K562 (cell line): Measurements from ENCODE around the gene DLGAP1. TPM values are rescaled to one million over a fixed set of nuclear protein-coding genes. Genes with fewer than 3 reads are reported as not detected.

Experiments used
- ATAC-seq: fragments of 200-7000 bp; cut with Tn5 transposase; 3 replicates; pipeline ENCODE4 v1.9.1; 2020; ENCODE audit warnings: moderate library complexity
- BruUV-seq: library from RNA; stranded (reverse); fragments of 400-500 nt; replicated peaks from 2 replicates; lab custom pipeline; 2021; lab: Mats Ljungman, UMichigan
- CTCF ChIA-PET: fragments of 300-600 bp; formaldehyde crosslinking; extraction: SDS; loops from one replicate; lab custom pipeline; 2021; ENCODE audit warnings: low intra/inter-chr PET ratio; lab: Yijun Ruan, JAX
- POLR2A ChIA-PET: fragments of 300-600, 350-650 bp; sonication (Branson Sonifier 250); formaldehyde crosslinking; extraction: SDS; loops from one replicate; lab custom pipeline; 2021; ENCODE audit warnings: antibody characterized with exemption, inconsistent platforms; lab: Yijun Ruan, JAX
- DNase-seq, 4 experiments: peaks; one replicate each; pipeline versions ENCODE4 v3.0.0 to v3.0.0-alpha.2; 2011 to 2018; ENCODE audit warnings: low spot score in 3 of 4, mixed read lengths in 3 of 4; ENCODE audit errors: extremely low read depth in 1 of 4
- FAIRE-seq: peaks from 2 replicates; lab custom pipeline; 2011; peaks lifted over from hg19 to GRCh38; lab: Jason Lieb, UNC
- H2AFZ ChIP-seq: 2 replicates; pipeline ENCODE4 v1.6.0; 2011; ENCODE audit warnings: low read depth, low read length, control low read depth, inconsistent platforms
- H3K27ac ChIP-seq: fragments of 200-600 bp; 3 replicates; pipeline ENCODE4 v1.8.0; 2011; ENCODE audit warnings: low read depth, mild to moderate bottlenecking, control low read depth, inconsistent platforms, low read length, moderate library complexity, mixed read lengths; ENCODE audit errors: extremely low read depth
- H3K27me3 ChIP-seq, 2 experiments: fragments of 300-600 bp in 1 of 2; 2 replicates in 1 of 2; 3 replicates in 1 of 2; pipeline versions ENCODE4 v1.6.0 to v1.8.0; 2011; ENCODE audit warnings: inconsistent platforms in 2 of 2, low read length in 2 of 2, mild to moderate bottlenecking in 1 of 2, mixed read lengths in 1 of 2, moderate library complexity in 1 of 2; ENCODE audit not compliant: control insufficient read depth in 2 of 2, insufficient read depth in 2 of 2
- H3K36me3 ChIP-seq: fragments of 300-600 bp; 3 replicates; pipeline ENCODE4 v1.8.0; 2011; ENCODE audit warnings: mild to moderate bottlenecking, low read length, inconsistent platforms; ENCODE audit not compliant: control insufficient read depth, insufficient read depth
- H3K4me1 ChIP-seq, 2 experiments: fragments of 200-600 bp in 1 of 2; replicated peaks in 1 of 2; 2 replicates in 1 of 2; 3 replicates in 1 of 2; pipeline versions ENCODE4 v1.5.1 to v1.8.0; 2011; ENCODE audit warnings: inconsistent platforms in 2 of 2, low read length in 2 of 2, mild to moderate bottlenecking in 1 of 2, mixed read lengths in 1 of 2, moderate library complexity in 1 of 2; ENCODE audit not compliant: control insufficient read depth in 2 of 2, insufficient read depth in 2 of 2
- H3K4me2 ChIP-seq: 2 replicates; pipeline ENCODE4 v1.6.1; 2011; ENCODE audit warnings: low read length, control low read depth, inconsistent platforms, mixed read lengths; ENCODE audit not compliant: insufficient read depth
- H3K4me3 ChIP-seq: fragments of 200-600 bp; sonication (generic), shearing (Covaris generic); 2 replicates; pipeline ENCODE4 v1.5.1; 2016; ENCODE audit warnings: control low read depth, inconsistent platforms
- H3K79me2 ChIP-seq: fragments of 200-600 bp; 3 replicates; pipeline ENCODE4 v1.8.0; 2011; ENCODE audit warnings: low read length, inconsistent platforms; ENCODE audit not compliant: control insufficient read depth, insufficient read depth
- H3K9ac ChIP-seq, 2 experiments: 2 replicates each; pipeline versions ENCODE4 v1.6.0 to v1.6.1; 2011; ENCODE audit warnings: low read depth in 2 of 2, low read length in 2 of 2, control low read depth in 1 of 2, inconsistent platforms in 1 of 2, mild to moderate bottlenecking in 1 of 2, mixed read lengths in 1 of 2; ENCODE audit not compliant: insufficient read depth in 1 of 2
- H3K9me1 ChIP-seq: one replicate; pipeline ENCODE4 v1.6.0; 2011; ENCODE audit warnings: inconsistent platforms, mild to moderate bottlenecking, low read length, moderate library complexity; ENCODE audit not compliant: control insufficient read depth, insufficient read depth
- H3K9me3 ChIP-seq: replicated peaks from 2 replicates; pipeline ENCODE4 v1.5.1; 2011; ENCODE audit warnings: low read depth, low read length, inconsistent platforms; ENCODE audit not compliant: control insufficient read depth, insufficient read depth
- H4K20me1 ChIP-seq: replicated peaks from 2 replicates; pipeline ENCODE4 v1.6.1; 2011; ENCODE audit warnings: low read length, inconsistent platforms, mixed read lengths; ENCODE audit not compliant: control insufficient read depth, insufficient read depth
- BCL6 ChIP-seq: fragments of 250-450 bp; sonication (Bioruptor Pico); IDR thresholded peaks from 2 replicates; pipeline ENCODE4 v1.4.0; 2020
- ZBTB40 ChIP-seq, 2 experiments: fragments of 450-650 bp in 1 of 2; sonication (generic) in 1 of 2; formaldehyde crosslinking in 1 of 2; IDR thresholded peaks; 2 replicates each; pipeline versions ENCODE4 v1.7.1 to v1.9.0; 2016 to 2022; ENCODE audit warnings: inconsistent platforms in 1 of 2, mild to moderate bottlenecking in 1 of 2, missing genetic modification reagents in 1 of 2
- ZNF133 ChIP-seq: fragments of 250-450 bp; sonication (Bioruptor Pico); IDR thresholded peaks from 2 replicates; pipeline ENCODE4 v1.4.0; 2020; ENCODE audit warnings: mild to moderate bottlenecking
- WGBS: fragments of 100-300 bp; shearing (Covaris generic); methylation state at CpG from one replicate; pipeline ENCODE4 v1.1.6; 2016; ENCODE audit warnings: low coverage, mixed read lengths; ENCODE audit not compliant: insufficient coverage; ENCODE audit errors: missing lambda C conversion rate; 5-methylcytosine and 5-hydroxymethylcytosine counted together
- in situ Hi-C: fragments of 300-500 bp; cut with MboI; formaldehyde crosslinking; loops from 4 replicates; pipeline ENCODE4 v1.15.0; 2018; ENCODE audit warnings: inconsistent platforms, mixed read lengths
- intact Hi-C: fragments of 100-400 bp; cut with micrococcal nuclease; formaldehyde crosslinking; loops from 2 replicates; pipeline ENCODE4 v1.14.2; 2022
- polyA plus RNA-seq, 8 experiments: library from polyadenylated mRNA; depleted of rRNA in 4 of 8; stranded (reverse) in 5 of 8; unstranded in 3 of 8; fragments of >200 nt; fragmentation: Nextera tagmentation in 2 of 8; fragmentation: Illumina TruSeq in 1 of 8; extraction: Ambion mirVana in 2 of 8; extraction: Trizol in 1 of 8; gene quantifications; 2 replicates each; pipeline versions ENCODE4 v1.2.1 to v1.2.3, GENCODE V29; 2011 to 2014; ENCODE audit warnings: inconsistent platforms in 1 of 8, missing spikeins in 1 of 8
- total RNA-seq, 7 experiments: library from RNA; depleted of rRNA in 6 of 7; stranded (reverse); fragments of >200 nt in 6 of 7; fragmentation: Illumina TruSeq in 2 of 7; extraction: Trizol in 2 of 7; gene quantifications; 2 replicates each; pipeline versions ENCODE4 v1.2.1 to v1.2.3, GENCODE V29; 2011 to 2021; ENCODE audit warnings: low replicate concordance in 1 of 7
- TF ChIP-seq, protein P1 (sequence below): sonication (generic); formaldehyde crosslinking; IDR thresholded peaks from 2 replicates; pipeline ENCODE4 v1.8.1; 2022; ENCODE audit warnings: missing genetic modification reagents
- TF ChIP-seq, protein P2 (sequence below): fragments of 450-650 bp; formaldehyde crosslinking; IDR thresholded peaks from 2 replicates; pipeline ENCODE4 v1.4.0; 2022; ENCODE audit warnings: missing genetic modification characterization
- TF ChIP-seq, protein P3 (sequence below): fragments of 250-450 bp; sonication (Bioruptor Pico); IDR thresholded peaks from 2 replicates; pipeline ENCODE4 v1.4.0; 2020; ENCODE audit warnings: borderline replicate concordance

DLGAP1 gene
- total and polyA plus RNA-seq, 9 of the 15 experiments (the other 6 are each of a cell fraction or from before 2014, with no cell fraction given), result 0.04 to 0.22 (median 0.08) TPM

DNA sequence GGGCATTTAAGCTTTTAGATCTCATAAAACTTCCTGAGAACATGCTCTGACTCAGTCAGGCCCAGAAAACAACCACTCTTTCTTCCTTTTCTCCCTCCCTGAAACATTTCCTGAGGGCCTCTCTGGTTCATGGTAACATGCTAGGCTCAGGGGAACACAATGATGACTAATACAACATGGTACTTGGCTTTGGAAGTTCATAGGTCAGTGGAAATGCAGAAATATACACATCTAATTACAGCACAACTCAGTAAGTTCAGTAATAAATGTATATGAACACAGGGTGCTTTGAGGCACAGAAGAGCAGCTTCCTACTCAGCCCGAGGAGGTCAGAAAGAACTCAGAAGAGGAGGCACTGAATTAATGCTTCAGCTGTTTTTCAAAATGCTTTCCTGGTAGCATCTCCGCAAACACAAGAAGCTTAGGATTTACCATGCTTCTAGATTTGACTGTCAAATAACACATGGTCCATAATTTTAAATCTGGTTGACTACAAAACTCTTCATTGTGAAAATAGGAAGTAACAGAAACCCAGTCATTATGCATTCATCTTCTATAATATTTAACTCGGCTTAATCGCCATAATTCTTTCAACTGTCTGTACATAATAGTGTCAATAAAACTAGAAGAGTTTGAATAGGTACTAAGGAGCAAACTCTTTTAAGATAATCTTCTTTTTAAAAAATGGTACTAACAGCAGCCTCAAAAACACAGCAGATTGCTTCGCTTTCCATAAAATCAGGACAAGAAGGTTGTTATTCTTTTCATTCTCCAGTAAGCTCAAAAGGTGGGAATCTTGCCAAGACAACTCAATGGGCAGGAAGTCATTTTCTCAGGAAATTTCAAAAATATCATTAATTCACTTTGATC, 251.3 kb downstream of the DLGAP1 start:
- Histone ChIP-seq H3K9me3 (no peaks in the 10 kb centered on the region), H3K4me2 (no peak overlapping the region), H3K9me1 (no peaks in the 10 kb centered on the region), H3K36me3 (no peaks in the 10 kb centered on the region), H3K27ac (no peak overlapping the region), H3K4me3 (no peak overlapping the region), H3K27me3 (no peaks in the 10 kb centered on the region), H3K79me2 (no peaks in the 10 kb centered on the region), H2AFZ (no peak overlapping the region), H4K20me1 (no peaks in the 10 kb centered on the region), H3K9ac (no peak overlapping the region), H3K4me1 (no peaks in the 10 kb centered on the region)
- in situ Hi-C loops, result no loop called here
- 0% methylated on average over 5 of the region's 5 CpGs for WGBS
- POLR2A ChIA-PET, result interaction anchor here (0.6 to 1.1 kb wide), 2 partner anchors 27 to 58 kb away, joined by 3 read pairs; no protein-coding TSS in a partner anchor
- FAIRE-seq (no peak), DNase-seq (no peak), ATAC-seq (no peak)
- CTCF ChIA-PET, result no interaction called here
- no TSS peak for BruUV-seq
- intact Hi-C loops, result no loop called here
- TF ChIP-seq BCL6 (CRISPR knock-in tag) (no peak), ZBTB40 (IDR thresholded peaks at IDR 0.05) (no peak), ZBTB40 (CRISPR knock-in tag; IDR thresholded peaks at IDR 0.05) (no peak), ZNF133 (no peak)
- TF ChIP-seq, protein P1, sequence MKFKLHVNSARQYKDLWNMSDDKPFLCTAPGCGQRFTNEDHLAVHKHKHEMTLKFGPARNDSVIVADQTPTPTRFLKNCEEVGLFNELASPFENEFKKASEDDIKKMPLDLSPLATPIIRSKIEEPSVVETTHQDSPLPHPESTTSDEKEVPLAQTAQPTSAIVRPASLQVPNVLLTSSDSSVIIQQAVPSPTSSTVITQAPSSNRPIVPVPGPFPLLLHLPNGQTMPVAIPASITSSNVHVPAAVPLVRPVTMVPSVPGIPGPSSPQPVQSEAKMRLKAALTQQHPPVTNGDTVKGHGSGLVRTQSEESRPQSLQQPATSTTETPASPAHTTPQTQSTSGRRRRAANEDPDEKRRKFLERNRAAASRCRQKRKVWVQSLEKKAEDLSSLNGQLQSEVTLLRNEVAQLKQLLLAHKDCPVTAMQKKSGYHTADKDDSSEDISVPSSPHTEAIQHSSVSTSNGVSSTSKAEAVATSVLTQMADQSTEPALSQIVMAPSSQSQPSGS (CRISPR knock-in tag), result no peak
- TF ChIP-seq, protein P2, sequence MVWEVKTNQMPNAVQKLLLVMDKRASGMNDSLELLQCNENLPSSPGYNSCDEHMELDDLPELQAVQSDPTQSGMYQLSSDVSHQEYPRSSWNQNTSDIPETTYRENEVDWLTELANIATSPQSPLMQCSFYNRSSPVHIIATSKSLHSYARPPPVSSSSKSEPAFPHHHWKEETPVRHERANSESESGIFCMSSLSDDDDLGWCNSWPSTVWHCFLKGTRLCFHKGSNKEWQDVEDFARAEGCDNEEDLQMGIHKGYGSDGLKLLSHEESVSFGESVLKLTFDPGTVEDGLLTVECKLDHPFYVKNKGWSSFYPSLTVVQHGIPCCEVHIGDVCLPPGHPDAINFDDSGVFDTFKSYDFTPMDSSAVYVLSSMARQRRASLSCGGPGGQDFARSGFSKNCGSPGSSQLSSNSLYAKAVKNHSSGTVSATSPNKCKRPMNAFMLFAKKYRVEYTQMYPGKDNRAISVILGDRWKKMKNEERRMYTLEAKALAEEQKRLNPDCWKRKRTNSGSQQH (CRISPR knock-in tag), result no peak
- TF ChIP-seq, protein P3, sequence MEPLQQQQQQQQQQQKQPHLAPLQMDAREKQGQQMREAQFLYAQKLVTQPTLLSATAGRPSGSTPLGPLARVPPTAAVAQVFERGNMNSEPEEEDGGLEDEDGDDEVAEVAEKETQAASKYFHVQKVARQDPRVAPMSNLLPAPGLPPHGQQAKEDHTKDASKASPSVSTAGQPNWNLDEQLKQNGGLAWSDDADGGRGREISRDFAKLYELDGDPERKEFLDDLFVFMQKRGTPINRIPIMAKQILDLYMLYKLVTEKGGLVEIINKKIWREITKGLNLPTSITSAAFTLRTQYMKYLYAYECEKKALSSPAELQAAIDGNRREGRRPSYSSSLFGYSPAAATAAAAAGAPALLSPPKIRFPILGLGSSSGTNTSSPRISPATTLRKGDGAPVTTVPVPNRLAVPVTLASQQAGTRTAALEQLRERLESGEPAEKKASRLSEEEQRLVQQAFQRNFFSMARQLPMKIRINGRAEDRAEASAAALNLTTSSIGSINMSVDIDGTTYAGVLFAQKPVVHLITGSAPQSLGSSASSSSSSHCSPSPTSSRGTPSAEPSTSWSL (CRISPR knock-in tag), result no peak
